Activated CD8-positive, alpha-beta memory T cell treated with anti-CD3 and anti-CD28 coated beads, Interleukin-2, amount 50 U/mL, for 24 hours (primary cell): ENCODE results near the gene ZNF248.
"Not testable (repeated sequence)": the region's sequence is repeated elsewhere in the genome, so short reads cannot be mapped to it uniquely, and the experiment has no call there.

Experiments
- DNase-seq: peaks from one replicate; pipeline ENCODE4 v3.0.0-alpha.2; 2020; ENCODE audit errors: extremely low read depth

ZNF248 gene

DNA sequence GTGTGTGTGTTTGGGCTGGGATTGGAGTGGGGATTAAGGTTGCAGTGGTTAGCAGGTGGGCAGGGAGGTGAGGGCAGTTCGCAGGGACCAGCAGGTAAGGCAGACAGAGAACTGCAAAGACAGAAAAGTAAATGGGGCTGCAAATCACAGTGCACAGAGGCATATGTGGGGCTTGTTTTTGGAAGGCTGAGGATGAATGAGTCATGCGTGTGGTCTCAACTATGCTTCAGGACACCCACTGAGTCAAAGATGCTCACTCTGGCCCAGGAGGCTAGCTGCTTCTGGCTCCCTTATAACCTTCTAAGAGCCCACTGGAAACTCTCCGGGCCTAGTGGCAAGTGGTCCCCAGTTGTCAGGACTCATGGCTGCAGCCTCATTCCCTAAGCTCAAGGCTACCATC lies 118.2 kb downstream of the ZNF248 start:
- no peak for DNase-seq

DNA sequence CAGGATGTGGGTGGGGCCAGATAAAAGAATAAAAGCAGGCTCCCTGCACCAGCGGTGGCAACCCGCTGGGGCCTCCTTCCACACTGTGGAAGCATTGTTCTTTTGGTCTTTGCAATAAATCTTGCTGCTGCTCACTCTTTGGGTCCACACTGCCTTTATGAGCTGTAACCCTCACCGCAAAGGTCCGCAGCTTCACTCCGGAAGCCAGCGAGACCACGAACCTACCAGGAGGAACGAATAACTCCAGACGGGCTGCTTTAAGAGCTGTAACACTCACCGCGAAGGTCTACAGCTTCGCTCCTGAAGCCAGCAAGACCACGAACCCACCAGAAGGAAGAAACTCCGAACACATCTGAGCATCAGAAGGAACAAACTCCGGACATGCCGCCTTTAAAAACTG lies 119.2 kb downstream of the ZNF248 start:
- not testable (repeated sequence) for DNase-seq

DNA sequence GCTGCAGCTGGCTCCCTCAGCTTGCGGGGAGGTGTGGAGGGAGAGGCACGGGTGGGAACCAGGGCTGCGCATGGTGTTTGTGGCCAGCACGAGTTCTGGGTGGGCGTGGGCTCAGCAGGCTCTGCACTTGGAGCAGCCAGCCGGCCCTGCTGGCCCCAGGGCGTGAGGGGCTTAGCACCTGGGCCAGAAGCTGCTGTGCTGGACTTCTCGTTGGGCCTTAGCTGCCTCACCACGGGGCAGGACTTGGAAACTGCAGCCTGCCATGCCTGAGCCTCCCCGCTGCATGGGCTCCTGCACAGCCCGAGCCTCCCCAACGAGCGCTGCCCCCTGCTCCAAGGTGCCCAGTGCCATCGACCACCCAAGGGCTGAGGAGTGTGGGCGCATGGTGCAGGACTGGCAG lies 120.1 kb downstream of the ZNF248 start:
- DNase-seq: no peak

DNA sequence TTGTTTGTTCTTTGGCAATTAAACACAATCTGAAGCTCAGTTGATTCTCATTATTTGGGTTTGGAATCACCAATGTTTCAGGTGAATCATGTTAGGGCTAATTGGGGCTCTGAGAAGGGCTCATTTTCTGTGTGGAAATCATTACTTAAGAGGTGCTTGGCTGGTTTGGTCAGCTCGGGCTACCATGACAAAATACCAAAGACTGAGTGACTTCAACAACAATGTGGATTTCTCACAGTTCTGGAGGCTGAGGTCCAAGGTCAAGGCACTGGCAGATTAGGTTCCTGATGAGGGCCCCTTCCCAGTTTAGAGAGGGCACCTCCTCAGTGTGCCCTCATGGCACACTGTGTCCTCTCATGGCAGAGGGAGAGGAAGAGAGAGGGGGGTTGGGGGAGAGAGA lies 121.3 kb downstream of the ZNF248 start:
- no peak for DNase-seq

DNA sequence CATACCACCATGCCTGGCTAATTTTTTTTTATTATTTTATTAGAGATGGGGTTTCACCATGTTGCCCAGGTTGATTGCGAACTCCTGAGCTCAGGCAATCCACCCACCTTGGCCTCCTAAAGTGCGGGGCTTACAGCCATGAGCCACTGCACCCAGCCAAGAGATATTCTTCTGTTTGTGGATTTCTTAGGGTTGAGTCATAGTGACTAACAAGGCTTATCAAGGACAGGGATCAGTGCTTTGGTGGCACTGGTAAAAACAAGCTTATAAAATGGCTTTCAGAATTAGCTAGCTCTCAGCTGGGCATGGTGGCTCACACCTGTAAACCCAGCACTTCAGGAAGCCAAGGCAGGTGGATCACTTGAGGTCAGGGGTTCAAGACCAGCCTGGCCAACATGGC lies 122.4 kb downstream of the ZNF248 start:
- DNase-seq: no peak
